HepG2 (cell line): ENCODE results near the gene ZFHX3. TPM values are rescaled to one million over a fixed set of nuclear protein-coding genes. Genes with fewer than 3 reads are reported as not detected.

Experiments
- ARID4A ChIP-seq: sonication (generic); formaldehyde crosslinking; IDR thresholded peaks from 2 replicates; pipeline ENCODE4 v1.5.0; 2020; ENCODE audit warnings: mild to moderate bottlenecking, missing genetic modification reagents, borderline replicate concordance
- BATF2 ChIP-seq: sonication (generic); formaldehyde crosslinking; IDR thresholded peaks from 2 replicates; pipeline ENCODE4 v1.8.0; 2022; ENCODE audit warnings: mild to moderate bottlenecking, missing genetic modification reagents, moderate library complexity
- CBX5 ChIP-seq: sonication (generic); formaldehyde crosslinking; IDR thresholded peaks from 2 replicates; pipeline ENCODE4 v1.4.0; 2020; ENCODE audit warnings: missing genetic modification reagents, borderline replicate concordance
- CC2D1A ChIP-seq: sonication (generic); formaldehyde crosslinking; IDR thresholded peaks from 2 replicates; pipeline ENCODE4 v1.8.1; 2023; ENCODE audit warnings: mild to moderate bottlenecking, missing genetic modification reagents
- DRAP1 ChIP-seq: IDR thresholded peaks from 2 replicates; pipeline ENCODE4 v1.6.1; 2016; ENCODE audit warnings: missing genetic modification reagents, missing compliant biosample characterization
- ELF4 ChIP-seq: sonication (generic); formaldehyde crosslinking; IDR thresholded peaks from 2 replicates; pipeline ENCODE4 v1.5.0; 2020; ENCODE audit warnings: missing genetic modification reagents, mild to moderate bottlenecking, moderate library complexity, borderline replicate concordance
- GMEB1 ChIP-seq: sonication (generic); formaldehyde crosslinking; IDR thresholded peaks from 2 replicates; pipeline ENCODE4 v1.5.1; 2020; ENCODE audit warnings: missing genetic modification reagents, mild to moderate bottlenecking, borderline replicate concordance
- HMGXB3 ChIP-seq: sonication (generic); formaldehyde crosslinking; IDR thresholded peaks from 2 replicates; pipeline ENCODE4 v1.4.0; 2020; ENCODE audit warnings: missing genetic modification reagents, borderline replicate concordance
- MEF2D ChIP-seq: sonication (generic); formaldehyde crosslinking; IDR thresholded peaks from 2 replicates; pipeline ENCODE4 v1.5.1; 2020; ENCODE audit warnings: mild to moderate bottlenecking, missing genetic modification reagents
- SNAI1 ChIP-seq: sonication (generic); formaldehyde crosslinking; IDR thresholded peaks from 2 replicates; pipeline ENCODE4 v1.5.0; 2020; ENCODE audit warnings: mild to moderate bottlenecking, missing genetic modification reagents, borderline replicate concordance
- TBL1XR1 ChIP-seq: fragments of 150-350 bp; IDR thresholded peaks from 2 replicates; pipeline ENCODE4 v1.6.1; 2014; ENCODE audit warnings: borderline replicate concordance, low read length; ENCODE audit not compliant: partially characterized antibody
- ZFP36L2 ChIP-seq: sonication (generic); formaldehyde crosslinking; IDR thresholded peaks from 2 replicates; pipeline ENCODE4 v1.4.0; 2020; ENCODE audit warnings: missing genetic modification reagents
- ZNF12 ChIP-seq: sonication (generic); formaldehyde crosslinking; IDR thresholded peaks from 2 replicates; pipeline ENCODE4 v1.5.0; 2020; ENCODE audit warnings: missing genetic modification reagents
- ZNF530 ChIP-seq: sonication (generic); formaldehyde crosslinking; IDR thresholded peaks from 2 replicates; pipeline ENCODE4 v1.5.0; 2020; ENCODE audit warnings: low read depth, mild to moderate bottlenecking, missing genetic modification reagents
- ZNF629 ChIP-seq: sonication (generic); formaldehyde crosslinking; conservative IDR thresholded peaks from 2 replicates; pipeline ENCODE4 v1.5.0; 2020; ENCODE audit warnings: missing genetic modification reagents
- ZNF75D ChIP-seq: sonication (generic); formaldehyde crosslinking; IDR thresholded peaks from 2 replicates; pipeline ENCODE4 v1.8.1; 2023; ENCODE audit warnings: missing genetic modification reagents, mild to moderate bottlenecking, borderline replicate concordance
- polyA plus RNA-seq, 8 experiments: library from polyadenylated mRNA; depleted of rRNA in 3 of 8; stranded (reverse) in 7 of 8; unstranded in 1 of 8; fragments of >200 nt; fragmentation: Illumina TruSeq in 4 of 8; extraction: Trizol in 4 of 8; gene quantifications; 2 replicates each; pipeline versions ENCODE4 v1.2.1 to v1.2.3, GENCODE V29; 2011 to 2016; ENCODE audit warnings: low read depth in 4 of 8, missing spikeins in 1 of 8, mixed read lengths in 1 of 8; ENCODE audit not compliant: insufficient read depth in 1 of 8
- total RNA-seq, 5 experiments: library from RNA; depleted of rRNA; stranded (reverse); fragments of >200 nt; fragmentation: Illumina TruSeq; extraction: Trizol; gene quantifications; 2 replicates each; pipeline ENCODE4 v1.2.3, GENCODE V29; 2016; ENCODE audit warnings: low read depth in 1 of 5

The ZFHX3 gene
- total and polyA plus RNA-seq, 2 of the 13 experiments (the other 11 are each of a cell fraction or from before 2014, with no cell fraction given): 5.0 to 6.0 TPM

GRCh38 chr16:73000020-73000906 is 47.7 kb downstream of the ZFHX3 start (continued):
- TF ChIP-seq DRAP1 (CRISPR knock-in tag) (peak; percentile 31; the same call in 1 of the 2 replicates), ZFP36L2 (CRISPR knock-in tag) (no peak), HMGXB3 (0 out of 2 replicates have a peak, but pooled peaks have one; percentile 33), CC2D1A (CRISPR knock-in tag) (no peak), ELF4 (CRISPR knock-in tag) (no peak), GMEB1 (CRISPR knock-in tag) (no peak; the same call in 1 of the 2 replicates), ZNF629 (CRISPR knock-in tag) (no peak), ZNF75D (CRISPR knock-in tag) (no peak), BATF2 (CRISPR knock-in tag) (no peak), ARID4A (CRISPR knock-in tag) (peak; percentile 67), CBX5 (CRISPR knock-in tag) (no peak), MEF2D (no peak), TBL1XR1 (no peak), ZNF530 (CRISPR knock-in tag) (no peak), ZNF12 (CRISPR knock-in tag) (0 out of 2 replicates have a peak, but pooled peaks have one; percentile 30), SNAI1 (no peak)
